Activated CD4-positive, alpha-beta T cell treated with anti-CD3 and anti-CD28 coated beads for 48 hours (primary cell): Measurements from ENCODE around the gene ACOX1.

Experiments used
- DNase-seq: peaks from one replicate; pipeline ENCODE4 v3.0.0-alpha.2; 2020

The ACOX1 gene

GRCh38 chr17:75978938-75979704, at the start of gene ACOX1, which contains the start of gene TEN1:
Gene ACOX1 (minus strand): TSS chr17:75979166. CDS start chr17:75979073, 93 bp downstream.
Gene TEN1 (plus strand): TSS chr17:75979240. CDS start chr17:75986193, 6,953 bp downstream.
- peak; percentile 97 for DNase-seq

- DNase-seq, result no peak
These were observed 48.3 kb upstream of the ACOX1 start, which contains the start of gene EVPL for GRCh38 chr17:76027159-76027839. Gene EVPL (minus strand): TSS chr17:76027306. CDS start chr17:76027198, 108 bp downstream.

- no peak for DNase-seq
These were observed 47.8 kb upstream of the ACOX1 start for GRCh38 chr17:76026714-76027158.

DNA sequence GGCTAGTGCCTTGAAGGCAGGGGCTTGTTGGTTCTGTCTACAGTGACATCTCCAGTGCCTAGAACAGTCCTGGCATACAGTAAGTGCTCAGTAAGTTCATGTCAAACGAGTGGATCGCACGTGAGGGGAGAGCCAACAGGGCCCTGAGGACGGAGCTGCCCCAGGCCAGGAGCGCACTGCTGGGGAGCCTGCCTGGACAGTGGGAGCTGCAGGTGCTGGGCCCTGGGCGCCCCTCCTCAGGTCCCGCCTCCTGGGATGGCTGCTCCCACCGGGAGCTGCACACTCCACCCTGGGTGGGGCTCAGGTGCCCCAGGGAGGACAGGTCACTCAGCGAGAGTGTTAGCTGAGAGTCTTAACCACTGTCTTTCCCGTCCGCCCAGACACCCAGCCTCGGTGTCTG, 46.3 kb upstream of the ACOX1 start:
- DNase-seq, result no peak

GRCh38 chr17:76024353-76024752, 45.4 kb upstream of the ACOX1 start:
- no peak for DNase-seq

- DNase-seq, result no peak
These were observed 44.9 kb upstream of the ACOX1 start for GRCh38 chr17:76023900-76024237.

- no peak for DNase-seq
These were observed 44.3 kb upstream of the ACOX1 start for GRCh38 chr17:76022973-76023899.

- DNase-seq, result no peak
These were observed 43.3 kb upstream of the ACOX1 start for GRCh38 chr17:76022285-76022684.

GRCh38 chr17:76019833-76020467, 41.0 kb upstream of the ACOX1 start:
- no peak for DNase-seq

DNA sequence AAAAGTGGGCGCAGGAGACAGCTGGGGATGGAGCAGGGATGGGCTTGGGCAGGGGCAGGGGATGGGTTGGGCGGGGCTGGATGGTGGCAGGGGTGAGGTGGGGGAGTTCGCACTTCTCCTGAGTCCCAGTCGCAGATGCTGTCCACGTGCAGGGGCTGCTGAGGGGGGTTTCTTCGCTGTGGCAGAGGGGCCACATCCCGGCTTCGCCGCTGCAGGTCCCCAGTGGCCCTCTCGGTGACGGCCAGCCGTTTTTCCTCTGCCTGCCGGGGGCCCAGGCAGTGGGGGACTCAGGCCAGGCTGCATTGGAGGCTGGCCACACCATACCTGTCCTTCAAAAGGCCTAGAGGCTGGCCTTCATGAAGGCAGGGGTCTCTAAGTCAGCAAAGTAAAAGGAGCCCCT, 39.8 kb upstream of the ACOX1 start:
- DNase-seq, result no peak

DNA sequence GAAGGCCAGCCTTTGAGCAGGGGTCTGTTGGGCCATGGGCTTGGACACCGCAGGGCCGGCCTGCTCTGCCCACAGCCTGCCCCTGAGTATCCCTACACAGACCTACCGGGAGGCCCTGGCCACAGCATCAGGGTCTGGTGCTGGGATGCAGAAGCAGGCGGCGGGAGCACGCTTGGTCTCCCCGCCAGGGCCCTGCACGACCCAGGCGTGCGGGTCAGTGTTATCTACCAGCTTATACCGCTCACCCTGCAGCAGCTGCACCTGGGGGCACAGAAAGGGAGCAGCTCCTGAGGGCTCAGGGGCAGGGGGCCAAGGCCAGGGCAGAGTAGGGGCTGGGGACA, 39.3 kb upstream of the ACOX1 start:
- DNase-seq, result no peak

DNA sequence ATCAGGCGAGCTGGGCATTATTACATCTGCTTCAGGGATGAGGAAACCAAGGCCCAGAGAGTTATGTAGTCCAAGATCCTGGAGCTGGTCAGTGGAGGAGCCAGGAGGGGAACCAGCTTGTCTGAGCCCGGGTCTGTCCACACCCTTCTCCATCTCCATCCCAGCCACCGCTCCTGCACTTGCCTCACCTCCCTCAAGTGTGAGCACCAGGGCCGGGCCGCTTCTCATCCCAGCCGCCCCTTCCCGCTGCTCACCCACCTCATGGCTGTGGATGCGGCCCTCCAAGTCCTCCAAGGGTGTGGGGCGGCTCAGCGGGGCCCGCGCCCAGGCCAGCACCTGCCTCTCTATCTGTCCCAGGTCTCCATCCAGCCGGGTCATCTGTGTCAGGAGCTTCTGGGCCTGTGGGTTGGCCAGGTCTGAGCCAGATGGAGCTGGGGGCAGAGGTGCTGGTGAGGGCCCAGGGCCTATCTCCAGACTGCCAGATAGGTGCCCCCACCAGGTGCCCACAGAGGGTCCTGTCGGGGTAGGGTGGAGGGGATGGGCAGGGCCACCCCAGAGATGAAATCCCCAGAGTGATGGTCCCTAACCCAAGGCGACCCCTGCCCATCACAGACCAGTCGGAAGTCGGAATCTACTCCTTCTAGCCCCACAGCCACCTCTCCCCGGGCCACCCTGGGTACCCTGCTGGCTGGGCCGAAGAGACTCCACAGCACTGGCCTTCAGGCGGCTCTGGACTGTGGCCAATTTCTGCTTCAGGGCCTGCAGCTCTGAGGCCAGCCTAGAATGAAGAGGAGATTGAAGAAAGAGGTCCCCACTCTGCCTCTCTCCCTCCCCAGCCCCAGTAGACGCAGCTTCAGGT, 38.7 kb upstream of the ACOX1 start:
- no peak for DNase-seq

DNA sequence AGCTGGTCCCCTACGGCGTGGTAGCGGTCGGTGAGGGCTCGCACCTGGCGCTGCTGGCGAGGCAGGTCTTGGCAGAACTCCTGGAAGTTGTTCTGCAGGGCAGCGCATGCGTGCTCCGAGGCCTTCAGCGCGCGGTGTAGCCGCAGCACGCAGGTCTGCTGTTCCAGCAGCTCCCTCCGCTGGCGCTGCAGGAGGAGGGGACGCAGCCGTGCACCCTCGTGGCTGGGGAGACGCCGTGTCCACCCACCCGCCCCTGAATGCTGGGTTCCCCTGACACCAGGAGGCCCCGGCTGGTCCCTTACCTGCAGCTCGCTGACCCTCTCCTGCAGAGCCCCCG, 35.9 kb upstream of the ACOX1 start:
- DNase-seq, result no peak

DNA sequence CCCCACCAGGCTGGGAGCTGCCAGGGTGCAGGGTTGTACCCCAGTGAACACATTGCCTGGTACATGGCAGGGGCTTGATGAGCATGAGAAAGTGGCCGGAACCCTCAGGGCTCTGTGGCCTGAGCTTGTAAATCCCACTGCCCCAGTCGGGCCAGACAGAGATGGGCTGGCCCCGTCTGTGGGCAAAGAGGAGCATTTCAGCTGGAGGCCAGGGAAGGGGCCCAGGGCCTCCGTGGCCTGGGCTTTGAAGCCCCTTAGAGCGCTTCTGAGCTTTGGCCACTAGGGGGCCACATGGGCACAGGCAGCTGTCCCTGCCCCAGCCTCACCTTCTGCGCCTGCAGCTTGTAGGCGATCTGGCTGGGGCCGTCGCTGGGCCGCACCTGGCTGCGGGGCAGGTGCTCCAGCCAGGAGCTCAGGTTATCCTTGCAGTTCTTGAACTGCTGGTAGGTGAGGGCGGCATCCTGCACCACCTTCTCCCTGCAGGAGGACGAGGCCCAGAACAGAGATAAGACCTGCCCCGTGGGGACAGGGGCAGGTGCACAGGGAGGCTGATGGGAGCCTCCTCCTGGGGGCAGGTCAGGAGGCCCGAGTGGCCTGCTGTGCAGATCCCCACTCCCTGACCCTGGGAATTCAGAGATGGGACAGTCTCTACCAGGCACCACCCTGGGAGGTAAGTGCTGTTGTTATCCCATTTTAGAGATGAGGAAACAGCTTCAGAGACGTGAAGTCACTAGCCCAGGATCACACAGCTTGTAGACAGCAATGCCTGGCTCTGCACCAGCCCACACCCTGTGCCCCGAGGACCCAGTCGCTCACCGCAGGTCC, 35.3 kb upstream of the ACOX1 start:
- DNase-seq, result peak; percentile 86

DNA sequence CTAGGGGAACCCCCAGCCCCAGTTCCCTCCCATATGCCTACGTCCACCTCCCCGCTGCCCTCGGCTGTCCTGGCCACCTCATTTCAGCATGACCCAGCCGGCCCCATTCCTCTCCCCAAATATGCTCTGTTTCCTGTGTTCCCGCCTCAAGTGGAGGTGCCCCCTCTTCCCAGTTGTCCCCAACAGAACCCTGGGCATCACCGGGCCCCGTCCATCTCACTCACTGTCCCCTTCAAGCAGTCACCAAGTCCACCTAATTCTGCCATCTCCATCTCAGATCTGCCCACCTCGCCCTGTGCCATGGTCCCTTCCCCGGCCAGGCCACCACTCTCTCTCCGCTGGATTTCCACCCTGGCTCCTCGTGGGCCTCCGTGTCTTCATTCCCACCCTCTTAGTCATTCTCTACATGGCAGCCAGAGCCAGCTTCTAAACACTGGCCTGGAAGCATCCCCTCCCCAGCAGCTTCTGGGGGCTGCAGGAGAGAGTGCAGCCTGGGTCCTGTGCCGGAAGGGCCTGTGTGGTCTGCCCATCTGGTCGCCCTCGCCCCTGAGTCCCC, 34.5 kb upstream of the ACOX1 start:
- no peak for DNase-seq

GRCh38 chr17:76011951-76012350, 33.0 kb upstream of the ACOX1 start:
- DNase-seq, result no peak

DNA sequence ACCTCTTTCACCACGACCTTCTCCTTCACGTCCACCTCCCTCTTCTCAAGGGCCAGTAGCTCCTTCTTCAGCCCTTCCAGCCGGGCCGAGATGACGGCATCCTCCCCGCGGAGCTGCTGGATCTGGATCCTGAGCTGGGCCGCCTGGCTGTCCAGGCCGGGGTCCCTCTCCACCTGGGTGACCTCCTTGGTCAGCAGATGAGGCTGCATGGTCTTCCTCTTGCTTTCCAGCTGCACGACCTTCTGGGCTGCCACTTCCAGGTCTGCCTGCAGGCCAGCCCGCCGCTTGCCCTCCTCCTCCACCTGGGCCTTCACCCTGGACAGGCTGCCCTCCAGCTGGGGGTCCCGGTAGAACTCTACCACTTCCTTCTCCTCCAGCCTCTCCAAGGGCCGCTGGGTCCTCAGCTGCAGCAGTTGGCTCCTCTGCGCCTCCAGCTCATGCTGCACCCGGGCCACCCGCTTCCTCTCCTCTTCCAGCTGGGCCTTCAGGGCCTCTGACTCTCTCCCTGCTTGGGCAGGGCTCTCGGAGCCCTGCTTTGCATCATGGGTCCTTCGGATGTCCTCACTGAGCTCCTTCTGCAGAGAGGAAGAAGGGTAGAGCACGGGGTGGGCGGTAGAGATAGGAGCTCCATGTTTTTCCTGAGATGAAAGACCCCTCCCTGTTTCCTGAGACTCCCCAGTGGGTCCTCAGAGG, 31.1 kb upstream of the ACOX1 start:
- DNase-seq, result no peak

- DNase-seq, result no peak
These were observed 30.5 kb upstream of the ACOX1 start for GRCh38 chr17:76009447-76009846.

GRCh38 chr17:76008630-76009425, 29.9 kb upstream of the ACOX1 start:
- DNase-seq, result no peak
